Activated gamma-delta T cell treated with anti-CD3 and anti-CD28 coated beads, Interleukin-2, amount 50 U/mL, for 16 hours (primary cell): Measurements from ENCODE around the gene PTPRN2.

Experiments
- DNase-seq: peaks from one replicate; pipeline ENCODE4 v3.0.0-alpha.2; 2020; ENCODE audit warnings: low read depth

Gene PTPRN2

GRCh38 chr7:158602905-158603772, 15.5 kb upstream of the PTPRN2 start:
- no peak for DNase-seq

- DNase-seq: no peak
Measured at GRCh38 chr7:158602041-158602440, 14.4 kb upstream of the PTPRN2 start.

- no peak for DNase-seq
Measured at GRCh38 chr7:158601090-158601489, 13.5 kb upstream of the PTPRN2 start.

GRCh38 chr7:158596745-158597144, 9.1 kb upstream of the PTPRN2 start:
- no peak for DNase-seq

- no peak for DNase-seq
Measured at GRCh38 chr7:158596309-158596708, 8.7 kb upstream of the PTPRN2 start.

- no peak for DNase-seq
Measured at GRCh38 chr7:158595068-158595467, 7.4 kb upstream of the PTPRN2 start.

- no peak for DNase-seq
Measured at GRCh38 chr7:158592541-158592940, 4.9 kb upstream of the PTPRN2 start.

GRCh38 chr7:158591944-158592343, 4.3 kb upstream of the PTPRN2 start:
- DNase-seq: no peak

GRCh38 chr7:158590181-158590530, 2.5 kb upstream of the PTPRN2 start:
- no peak for DNase-seq

- DNase-seq: no peak
Measured at GRCh38 chr7:158589653-158590052, 2.0 kb upstream of the PTPRN2 start.

GRCh38 chr7:158588878-158589442, 1.3 kb upstream of the PTPRN2 start:
- no peak for DNase-seq

- no peak for DNase-seq
Measured at GRCh38 chr7:158588085-158588877, 658 bp upstream of the PTPRN2 start.

- no peak for DNase-seq
Measured at GRCh38 chr7:158586499-158587161, 993 bp downstream of the PTPRN2 start.

- no peak for DNase-seq
Measured at GRCh38 chr7:158585721-158586498, 1.7 kb downstream of the PTPRN2 start.

GRCh38 chr7:158584407-158584806, 3.2 kb downstream of the PTPRN2 start:
- DNase-seq: no peak

- no peak for DNase-seq
Measured at GRCh38 chr7:158583810-158584209, 3.8 kb downstream of the PTPRN2 start.

- DNase-seq: no peak
Measured at GRCh38 chr7:158583143-158583542, 4.5 kb downstream of the PTPRN2 start.

GRCh38 chr7:158582089-158582456, 5.5 kb downstream of the PTPRN2 start:
- no peak for DNase-seq

- DNase-seq: no peak
Measured at GRCh38 chr7:158581440-158582088, 6.1 kb downstream of the PTPRN2 start.

GRCh38 chr7:158579662-158580646, 7.7 kb downstream of the PTPRN2 start:
- DNase-seq: no peak
